Measurements from ENCODE around the gene TMEM132A. TPM values are rescaled to one million over a fixed set of nuclear protein-coding genes. Genes with fewer than 3 reads are reported as not detected.
A peak's percentile ranks its signal among the peaks of the same experiment; 100 is the strongest.

Gene TMEM132A
- total and polyA plus RNA-seq, 10 of the 15 experiments (the other 5 are each of a cell fraction or from before 2014, with no cell fraction given) = 0.16 to 25.0 (median 4.3) TPM

GRCh38 chr11:60913793-60914632 lies 10.2 kb upstream of the TMEM132A start, which contains the start of gene TMEM109 (continued):
- TF ChIP-seq SIN3A (IDR thresholded peaks at IDR 0.05; ENCODE audit: low read depth, low read length) = peak; percentile 38; the same call in 1 of the 2 replicates
- TF ChIP-seq SP1 (IDR thresholded peaks at IDR 0.05; ENCODE audit: low read depth, low read length) = no peak
- no peak for TF ChIP-seq IKZF2 (IDR thresholded peaks at IDR 0.05)
- TF ChIP-seq REST (IDR thresholded peaks at IDR 0.05; ENCODE audit: low read depth, low read length) = no peak
- TF ChIP-seq BHLHE40 (IDR thresholded peaks at IDR 0.05; ENCODE audit: borderline replicate concordance in 1 of 2, low read depth in 2 of 2, low read length in 1 of 2) = peak; percentile 89 to 96
- no peak for TF ChIP-seq USF2 (IDR thresholded peaks at IDR 0.05; ENCODE audit: borderline replicate concordance, low read depth, low read length)
- no peak for TF ChIP-seq HSF1 (IDR thresholded peaks at IDR 0.05; ENCODE audit: low read depth, low read length)
- peak; percentile 71; the same call in 1 of the 2 replicates for TF ChIP-seq ZBTB40 (IDR thresholded peaks at IDR 0.05; ENCODE audit: borderline replicate concordance)
- TF ChIP-seq TAF1 (IDR thresholded peaks at IDR 0.05; ENCODE audit: borderline replicate concordance, low read depth, low read length) = 0 out of 2 replicates have a peak, but pooled peaks have one; percentile 29
- no peak for TF ChIP-seq SKIL (IDR thresholded peaks at IDR 0.05; ENCODE audit: low read depth, poor library complexity, severe bottlenecking)
- TF ChIP-seq CHD4 (IDR thresholded peaks at IDR 0.05) = no peak
- no peak for TF ChIP-seq FOXM1 (IDR thresholded peaks at IDR 0.05; ENCODE audit: low read depth, low read length)
- peak; percentile 71; the same call in 1 of the 2 replicates for TF ChIP-seq CREM (IDR thresholded peaks at IDR 0.05; ENCODE audit: low read depth)
- no peak for TF ChIP-seq RUNX3 (IDR thresholded peaks at IDR 0.05; ENCODE audit: low read length)
- TF ChIP-seq ZBED1 (IDR thresholded peaks at IDR 0.05; ENCODE audit: borderline replicate concordance) = no peak
- no peak for TF ChIP-seq YBX1 (IDR thresholded peaks at IDR 0.05)
- TF ChIP-seq RB1 (IDR thresholded peaks at IDR 0.05; ENCODE audit: borderline replicate concordance) = no peak
